ENCODE results near the gene CRMP1.

DNA sequence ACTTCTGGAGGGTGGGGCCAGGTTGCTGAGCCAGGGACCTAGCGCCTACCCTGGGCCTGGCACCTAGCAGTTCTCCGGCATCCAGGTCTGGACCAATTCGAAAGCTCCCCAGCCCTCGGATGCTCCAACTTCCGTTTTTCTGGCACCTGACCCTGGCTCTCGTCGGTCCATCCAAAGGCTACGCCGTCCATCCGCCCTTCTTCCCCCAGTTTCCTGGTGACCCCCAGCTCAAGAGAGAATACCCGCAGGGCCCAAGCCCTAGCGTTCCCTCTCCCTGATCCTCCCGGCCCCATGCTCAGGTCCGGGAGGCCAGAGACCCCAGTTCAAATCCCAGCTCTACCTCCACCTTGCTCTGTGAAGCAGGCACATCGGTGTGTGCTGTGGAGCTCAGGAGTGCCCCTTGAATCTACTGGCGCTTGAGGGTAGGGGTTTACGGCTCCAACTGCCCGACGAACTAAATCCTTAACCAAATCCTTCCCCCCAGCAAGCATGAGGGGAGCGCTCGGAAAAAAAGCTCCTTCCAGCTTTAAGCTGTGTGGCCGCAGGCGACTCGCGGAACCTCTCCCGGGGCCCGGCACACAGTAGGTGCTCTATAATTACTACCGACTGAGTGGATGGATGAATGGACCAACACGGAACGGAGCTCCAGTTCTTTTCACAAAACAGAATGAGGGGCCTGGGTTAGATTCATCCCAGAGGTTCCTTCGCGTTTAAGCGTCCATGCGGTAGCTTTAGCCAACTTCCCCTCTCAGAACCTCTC is 1.1 kb downstream of the CRMP1 start:
- no peak for TF ChIP-seq CTCF (IDR thresholded peaks at IDR 0.05)
- no peak for TF ChIP-seq POLR2A (IDR thresholded peaks at IDR 0.05)
- TF ChIP-seq POLR2AphosphoS5 (IDR thresholded peaks at IDR 0.05): no peak

All from breast epithelium (tissue), 3 donors.